GM12801 (cell line): Measurements from ENCODE around the gene LCA5.

Experiments
- TF ChIP-seq, protein P1 (sequence below): IDR thresholded peaks from one replicate; pipeline ENCODE4 v1.5.1; 2011; ENCODE audit warnings: control low read depth; ENCODE audit not compliant: insufficient read length; ENCODE audit errors: extremely low read depth

LCA5 gene

DNA sequence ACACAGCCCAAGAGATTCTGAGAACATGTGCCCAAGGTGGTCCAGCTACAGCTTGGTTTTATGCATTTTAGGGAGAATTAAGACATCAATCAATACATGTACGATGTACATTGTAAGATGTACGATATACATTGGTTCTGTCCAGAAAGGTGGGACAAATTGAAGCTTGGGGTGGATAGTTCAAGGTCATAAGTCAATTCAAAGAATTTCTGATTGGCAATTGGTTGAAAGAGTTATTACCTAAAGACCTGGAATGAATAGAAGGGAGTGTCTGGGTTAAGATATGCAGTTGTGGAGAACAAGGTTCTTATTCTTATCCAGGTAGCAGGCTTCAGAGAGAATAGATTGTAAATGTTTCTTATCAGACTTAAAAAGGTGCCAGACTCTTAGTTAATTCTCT lies 31.8 kb upstream of the LCA5 start:
- TF ChIP-seq, protein P1, sequence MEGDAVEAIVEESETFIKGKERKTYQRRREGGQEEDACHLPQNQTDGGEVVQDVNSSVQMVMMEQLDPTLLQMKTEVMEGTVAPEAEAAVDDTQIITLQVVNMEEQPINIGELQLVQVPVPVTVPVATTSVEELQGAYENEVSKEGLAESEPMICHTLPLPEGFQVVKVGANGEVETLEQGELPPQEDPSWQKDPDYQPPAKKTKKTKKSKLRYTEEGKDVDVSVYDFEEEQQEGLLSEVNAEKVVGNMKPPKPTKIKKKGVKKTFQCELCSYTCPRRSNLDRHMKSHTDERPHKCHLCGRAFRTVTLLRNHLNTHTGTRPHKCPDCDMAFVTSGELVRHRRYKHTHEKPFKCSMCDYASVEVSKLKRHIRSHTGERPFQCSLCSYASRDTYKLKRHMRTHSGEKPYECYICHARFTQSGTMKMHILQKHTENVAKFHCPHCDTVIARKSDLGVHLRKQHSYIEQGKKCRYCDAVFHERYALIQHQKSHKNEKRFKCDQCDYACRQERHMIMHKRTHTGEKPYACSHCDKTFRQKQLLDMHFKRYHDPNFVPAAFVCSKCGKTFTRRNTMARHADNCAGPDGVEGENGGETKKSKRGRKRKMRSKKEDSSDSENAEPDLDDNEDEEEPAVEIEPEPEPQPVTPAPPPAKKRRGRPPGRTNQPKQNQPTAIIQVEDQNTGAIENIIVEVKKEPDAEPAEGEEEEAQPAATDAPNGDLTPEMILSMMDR: no peak

DNA sequence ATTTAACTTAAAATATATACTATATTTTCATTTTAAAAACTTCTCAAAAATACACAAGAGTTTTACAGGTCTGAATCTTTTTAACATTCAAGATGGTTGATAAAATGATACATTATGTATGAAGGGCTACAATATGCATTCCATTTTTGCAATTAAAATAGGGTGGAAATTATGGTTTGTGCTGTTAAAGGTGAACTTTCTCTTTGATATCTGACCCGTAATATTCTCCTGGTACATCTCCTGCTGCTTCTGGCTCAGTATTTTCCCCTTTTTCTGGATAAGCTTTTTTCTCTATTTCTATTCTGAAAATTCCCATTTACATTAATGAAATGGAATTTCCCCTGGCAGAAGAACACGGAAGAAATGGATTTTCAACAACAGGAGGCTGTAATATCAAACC lies 27.4 kb upstream of the LCA5 start:
- TF ChIP-seq, protein P1: no peak

DNA sequence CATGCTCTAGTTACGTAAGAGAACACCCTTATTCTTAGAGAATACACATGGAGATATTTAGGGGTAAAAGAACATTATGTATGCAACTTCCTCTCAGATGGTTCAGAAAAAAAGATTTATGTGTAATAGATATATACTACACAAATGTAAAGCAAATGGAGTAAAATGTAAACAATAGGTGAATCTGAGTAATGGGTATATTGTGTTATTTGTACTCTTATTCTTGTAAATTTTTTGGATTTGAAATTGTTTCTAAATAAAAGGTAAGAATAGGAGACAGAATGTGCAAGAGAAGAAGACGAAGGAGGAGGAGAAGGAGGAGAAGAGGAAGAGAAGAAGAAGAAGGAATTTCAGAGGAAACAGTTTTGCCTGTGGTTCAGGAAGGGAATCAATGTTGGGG lies 22.5 kb upstream of the LCA5 start:
- TF ChIP-seq, protein P1: no peak

DNA sequence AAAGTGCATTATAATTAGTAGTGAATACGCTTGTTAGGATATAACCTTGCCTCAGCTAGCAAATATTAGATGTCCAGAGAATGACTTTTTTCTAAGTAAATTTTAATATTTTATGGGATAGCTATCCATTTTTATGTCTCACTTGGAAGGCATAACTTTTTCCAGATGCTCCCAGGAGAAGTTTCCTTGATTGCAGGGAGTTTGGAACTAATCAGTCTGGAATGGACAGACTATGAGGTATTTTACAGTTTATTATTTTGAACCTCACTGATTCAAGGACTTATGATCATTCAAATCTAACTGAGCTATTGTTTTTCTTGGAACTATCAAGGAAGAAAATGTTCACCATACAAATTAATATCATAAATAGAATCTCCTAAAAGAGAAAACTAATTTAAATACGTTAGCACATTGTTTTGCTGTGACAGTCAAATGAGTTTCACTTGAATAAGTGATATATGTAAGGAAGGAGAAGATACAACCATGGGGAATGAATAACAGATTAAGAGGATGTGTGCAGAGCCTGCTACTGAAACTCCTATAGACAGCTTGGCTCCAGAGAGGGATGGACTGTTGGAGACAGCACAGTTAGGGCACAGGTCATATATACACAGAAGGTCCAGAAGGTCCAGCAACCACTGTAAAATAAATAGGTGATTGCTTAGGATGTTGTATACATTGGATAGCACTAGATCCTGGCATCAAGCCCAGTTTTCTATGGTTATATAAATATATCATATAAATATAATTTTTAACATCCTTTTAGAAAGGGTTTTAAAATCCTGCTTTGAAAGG lies 20.6 kb upstream of the LCA5 start:
- TF ChIP-seq, protein P1: no peak

DNA sequence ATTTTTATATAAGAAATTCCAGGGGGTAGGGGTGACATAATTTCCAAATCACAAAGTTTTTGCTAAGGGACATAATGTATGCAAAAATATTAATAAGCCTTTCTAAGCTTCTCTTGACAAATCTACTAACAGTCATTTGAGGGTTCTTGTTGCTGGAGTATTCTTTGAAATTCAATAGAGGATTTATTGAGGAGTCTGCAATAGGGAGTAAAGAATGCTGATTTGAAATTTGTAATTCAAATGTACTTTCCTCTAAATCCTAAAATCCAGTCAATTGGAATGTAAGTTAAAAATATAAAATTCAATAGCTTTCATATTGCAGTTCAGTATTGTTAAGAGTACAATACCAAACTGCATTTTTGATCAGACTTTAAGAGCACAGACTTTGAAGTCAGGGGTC lies 17.1 kb upstream of the LCA5 start:
- TF ChIP-seq, protein P1: no peak

DNA sequence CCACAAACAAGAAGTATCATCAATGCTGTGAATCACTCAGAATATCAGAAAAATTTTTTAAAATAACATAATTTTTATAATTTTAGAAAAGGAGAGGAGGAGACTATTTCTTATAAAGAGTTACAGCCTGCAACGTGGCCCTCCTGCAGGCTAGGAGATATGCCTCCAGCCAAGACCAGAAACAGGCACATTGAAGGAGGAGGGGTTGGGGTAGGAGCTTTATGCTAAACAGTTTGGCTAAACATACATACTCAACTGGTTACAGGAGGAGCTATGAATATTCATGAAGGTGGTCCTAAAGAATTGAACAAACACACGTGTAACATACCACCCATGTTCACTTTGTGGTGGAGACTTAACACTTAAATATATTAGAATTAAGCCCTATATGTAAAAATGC lies 14.2 kb upstream of the LCA5 start:
- TF ChIP-seq, protein P1: no peak

DNA sequence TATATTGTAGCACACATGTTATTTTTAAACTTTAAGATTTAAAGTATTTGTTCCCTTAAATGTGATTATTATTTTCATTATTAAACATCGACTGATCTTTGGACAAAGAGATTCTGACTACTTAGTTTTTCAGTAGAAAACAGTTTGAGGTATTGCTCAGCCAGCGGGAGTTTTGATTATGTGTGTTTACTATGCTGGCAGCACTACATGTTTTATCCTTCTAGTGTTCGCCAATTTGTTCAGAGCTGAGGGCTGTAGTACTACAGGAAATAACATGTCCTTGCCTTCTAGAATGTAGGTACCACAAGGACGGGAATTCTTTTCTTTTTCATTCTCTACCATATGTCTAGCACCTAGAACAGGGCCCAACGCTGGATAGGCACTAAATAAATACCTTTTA lies 11.1 kb upstream of the LCA5 start:
- TF ChIP-seq, protein P1: no peak
